ENCODE results near the gene ATG2B.
"Not testable (repeated sequence)": the region's sequence is repeated elsewhere in the genome, so short reads cannot be mapped to it uniquely, and the experiment has no call there.

Gene ATG2B

DNA sequence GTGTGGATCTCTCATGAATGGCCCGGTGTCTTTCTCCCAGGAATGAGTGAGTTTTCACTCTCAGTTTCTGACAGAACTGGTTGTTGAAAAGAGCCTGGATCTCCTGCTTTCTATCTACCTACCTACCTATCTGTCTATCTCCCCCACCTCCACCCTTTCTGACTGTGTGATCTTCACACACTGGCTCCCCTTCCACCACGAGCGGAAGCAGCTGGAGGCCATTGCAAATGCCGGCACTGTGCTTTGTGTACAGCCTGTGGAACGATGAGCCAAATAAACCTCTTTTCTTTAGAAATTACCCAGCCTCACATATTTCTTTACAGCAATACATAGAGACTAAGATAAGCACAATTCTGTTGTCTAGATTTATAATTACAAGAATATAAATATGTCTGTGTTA is 7.4 kb upstream of the ATG2B start:
- no peak for DNase-seq

DNA sequence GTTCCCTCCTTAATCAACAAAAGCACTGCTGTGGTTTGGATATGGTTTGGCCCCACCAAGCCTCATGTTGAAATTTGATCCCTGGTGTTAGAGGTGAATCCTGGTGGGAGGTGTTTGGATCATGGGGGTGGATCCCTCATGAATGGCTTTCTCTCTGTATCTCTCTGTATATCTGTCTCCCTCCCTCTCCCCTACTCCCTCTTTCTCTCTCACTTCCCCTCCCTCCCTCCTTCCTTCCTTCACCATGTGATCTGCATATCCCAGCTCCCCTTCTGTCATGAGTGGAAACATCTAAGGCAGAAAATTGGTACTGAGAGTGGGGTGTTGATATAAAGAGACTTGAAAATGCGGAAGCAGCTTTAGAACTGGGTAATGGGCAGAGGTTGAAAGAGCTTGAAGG is 5.4 kb upstream of the ATG2B start:
- no peak for DNase-seq

DNA sequence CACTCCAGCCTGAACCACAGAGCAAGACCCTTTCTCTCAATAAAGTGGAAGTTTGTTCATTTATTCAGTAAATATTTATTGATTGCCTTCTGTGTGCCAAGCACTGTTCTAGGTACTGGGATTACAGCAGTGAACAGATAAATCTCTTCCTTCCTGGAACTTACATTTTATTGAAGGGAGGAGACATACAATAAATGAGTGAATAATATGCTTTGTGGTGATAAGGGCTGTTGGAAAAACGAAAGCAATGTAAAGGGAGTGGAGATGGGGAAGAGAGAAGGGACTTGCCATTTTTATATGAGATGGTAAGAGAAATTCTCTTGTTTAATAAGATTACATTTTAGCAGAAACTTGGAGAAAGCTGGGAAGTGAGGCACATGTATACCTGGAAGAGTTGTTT is 1.8 kb upstream of the ATG2B start:
- DNase-seq, result no peak

DNA sequence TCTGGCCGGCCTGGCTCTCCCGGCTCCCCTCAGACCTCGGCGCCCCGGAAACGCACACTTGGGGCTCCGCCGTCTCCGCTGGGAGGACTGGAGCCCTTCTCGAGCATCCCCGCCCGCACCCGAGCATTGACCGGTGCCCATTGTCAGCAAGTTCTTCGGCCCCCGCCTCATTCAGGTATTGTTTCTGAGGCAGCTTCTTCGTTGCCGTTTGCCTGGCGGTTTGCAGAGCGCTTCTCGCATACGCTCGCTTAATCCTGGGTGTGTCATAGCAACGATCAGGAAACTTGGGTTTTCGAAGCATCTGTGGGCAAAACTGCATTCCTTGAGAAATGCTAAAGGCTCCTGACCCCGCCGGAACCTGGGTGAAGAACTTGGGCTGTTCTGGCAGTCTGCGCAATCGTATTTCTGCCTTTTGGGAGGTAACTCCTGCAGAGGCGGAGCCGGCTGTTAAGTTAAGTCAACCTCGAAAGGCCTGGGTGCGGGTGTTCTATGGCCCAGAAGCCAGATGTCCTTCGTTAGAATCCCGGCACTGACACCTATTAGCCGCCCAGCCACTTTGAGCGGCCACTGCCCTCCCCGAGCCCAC is 703 bp upstream of the ATG2B start:
- peak; percentile 40 for DNase-seq

DNA sequence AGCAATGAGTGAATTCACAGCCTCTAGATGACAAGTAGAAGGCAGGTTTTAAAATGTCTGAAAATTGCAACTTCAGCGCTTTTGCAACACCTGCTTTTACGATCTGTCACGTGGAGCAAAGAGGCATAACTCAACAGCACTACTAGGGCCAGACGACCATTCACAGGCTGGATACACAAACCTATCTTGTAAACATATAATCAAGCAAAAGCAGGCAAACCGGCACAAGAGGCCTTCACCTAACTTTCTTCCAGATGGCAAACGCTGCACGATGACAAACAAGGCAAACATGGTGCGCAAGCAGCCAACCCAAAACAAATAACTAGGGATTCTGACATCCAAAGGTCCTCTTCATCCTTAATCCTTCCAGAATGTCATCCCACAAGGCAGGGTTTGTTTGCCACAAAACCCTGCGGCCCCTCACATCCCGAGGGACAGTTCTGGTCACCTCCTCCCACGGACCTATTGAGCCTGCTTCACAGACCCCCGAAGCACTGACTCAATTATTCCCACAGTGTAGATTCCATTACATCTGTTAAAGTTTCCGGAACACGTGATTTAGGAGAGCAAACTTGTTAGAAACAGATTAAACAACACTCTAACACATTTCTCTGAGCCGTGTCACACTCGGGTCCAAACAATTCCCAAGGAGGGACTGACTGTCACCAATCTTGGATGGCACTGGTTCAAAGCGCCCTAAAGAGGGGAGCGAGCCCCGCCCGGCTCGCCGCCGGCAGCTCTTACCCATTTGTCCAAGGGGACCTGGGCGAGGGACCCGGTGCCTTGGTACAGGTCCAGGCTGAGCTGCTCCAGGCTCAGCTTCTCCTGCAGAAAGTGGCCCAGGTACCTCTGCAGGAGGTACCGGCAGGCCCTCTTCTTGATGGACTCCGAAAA is 823 bp downstream of the ATG2B start:
- peak; percentile 17 for DNase-seq

- DNase-seq, result no peak
These were observed 3.2 kb downstream of the ATG2B start for GRCh38 chr14:96359959-96360358.

GRCh38 chr14:96357216-96357615 is 5.9 kb downstream of the ATG2B start:
- no peak for DNase-seq

- DNase-seq, result no peak
These were observed 8.9 kb downstream of the ATG2B start for GRCh38 chr14:96354246-96354645.

DNA sequence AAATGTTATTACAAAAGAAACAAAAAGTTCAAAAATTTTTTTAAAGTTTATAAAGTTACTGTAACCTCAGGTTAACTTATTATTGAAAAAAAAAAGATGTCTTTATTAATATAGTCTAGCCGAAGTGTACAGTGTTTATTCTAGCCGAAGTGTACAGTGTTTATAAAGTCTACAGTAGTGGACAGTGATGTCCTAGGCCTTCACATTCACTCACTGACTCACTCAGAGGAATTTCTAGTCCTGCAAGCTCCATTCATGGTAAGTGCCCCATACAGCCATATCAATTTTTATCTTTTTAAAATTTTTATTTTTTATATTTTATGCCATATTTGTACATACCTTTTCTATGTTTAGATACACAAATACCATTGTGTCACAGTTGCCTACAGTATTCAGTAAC is 10.4 kb downstream of the ATG2B start:
- DNase-seq, result peak; percentile 46

DNA sequence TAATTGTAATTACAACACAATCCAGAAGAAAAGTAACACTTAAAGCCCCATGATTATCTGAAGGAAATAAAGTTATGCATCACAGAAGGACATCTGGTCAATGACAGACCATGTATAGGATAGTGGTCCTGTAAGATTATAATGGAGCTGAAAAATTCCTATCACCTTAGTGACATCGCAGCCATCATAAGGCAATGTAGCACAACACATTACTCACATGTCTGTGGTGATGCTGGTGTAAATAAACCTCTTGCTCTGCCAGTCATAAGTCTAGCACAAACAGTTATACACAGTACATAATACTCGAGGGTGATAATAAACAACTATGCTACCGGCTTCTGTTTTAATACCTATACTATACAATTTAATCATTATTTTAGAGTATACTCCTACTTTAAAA is 11.2 kb downstream of the ATG2B start:
- DNase-seq, result peak; percentile 5

DNA sequence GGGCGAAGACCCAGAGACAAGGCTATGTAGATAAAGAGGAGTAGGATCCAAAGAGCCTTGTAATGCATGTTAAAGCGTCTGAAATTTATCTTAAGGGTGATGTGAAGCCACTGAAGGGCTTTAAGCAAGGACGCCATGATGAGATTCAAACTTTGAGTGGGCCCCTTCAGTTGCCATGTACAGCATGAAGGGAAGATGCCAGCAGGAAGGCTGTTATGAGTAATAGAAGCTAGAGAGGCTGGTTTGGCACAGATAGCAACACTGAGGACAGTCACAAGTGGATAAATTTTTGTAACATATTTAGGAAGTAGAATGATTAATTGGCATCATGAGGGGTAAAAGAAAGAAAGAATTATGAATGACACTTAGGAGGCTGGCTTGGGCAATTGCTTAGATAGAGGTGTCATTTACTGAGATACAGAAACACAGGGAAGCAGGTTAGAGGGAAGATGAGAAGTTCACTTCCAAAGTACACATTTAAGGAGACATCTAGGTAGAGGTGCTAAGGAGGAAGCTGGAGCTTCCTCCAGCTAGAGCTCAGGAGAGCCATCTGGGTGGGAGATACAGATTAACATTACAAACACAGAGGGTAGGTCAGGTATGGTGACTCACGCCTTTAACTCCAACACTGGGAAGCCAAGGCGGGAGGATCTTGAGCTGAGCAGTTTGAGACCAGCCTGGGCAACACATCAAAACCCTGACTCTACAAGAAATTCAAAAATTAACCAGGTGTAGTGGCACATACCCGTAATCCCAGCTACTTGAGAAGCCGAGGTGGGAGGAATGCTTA is 13.7 kb downstream of the ATG2B start:
- DNase-seq, result no peak

DNA sequence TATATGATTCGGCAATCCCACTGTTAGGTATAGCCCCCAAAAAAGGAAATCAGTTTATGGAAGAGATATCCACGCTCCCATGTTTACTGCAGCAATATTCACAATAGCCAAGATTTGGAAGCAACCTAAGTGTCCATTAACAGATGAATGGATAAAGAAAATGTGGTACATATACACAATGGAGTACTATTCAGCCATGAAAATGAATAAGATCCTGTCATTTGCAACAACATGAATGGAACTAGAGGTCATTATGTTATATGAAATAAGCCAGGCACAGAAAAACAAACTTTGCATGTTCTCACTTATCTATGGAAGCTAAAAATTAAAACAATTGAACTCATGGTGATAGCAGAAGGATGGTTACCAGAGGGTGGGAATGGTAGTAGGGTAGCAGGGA is 15.2 kb downstream of the ATG2B start:
- not testable (repeated sequence) for DNase-seq

GRCh38 chr14:96345669-96346068 is 17.5 kb downstream of the ATG2B start:
- DNase-seq, result no peak

DNA sequence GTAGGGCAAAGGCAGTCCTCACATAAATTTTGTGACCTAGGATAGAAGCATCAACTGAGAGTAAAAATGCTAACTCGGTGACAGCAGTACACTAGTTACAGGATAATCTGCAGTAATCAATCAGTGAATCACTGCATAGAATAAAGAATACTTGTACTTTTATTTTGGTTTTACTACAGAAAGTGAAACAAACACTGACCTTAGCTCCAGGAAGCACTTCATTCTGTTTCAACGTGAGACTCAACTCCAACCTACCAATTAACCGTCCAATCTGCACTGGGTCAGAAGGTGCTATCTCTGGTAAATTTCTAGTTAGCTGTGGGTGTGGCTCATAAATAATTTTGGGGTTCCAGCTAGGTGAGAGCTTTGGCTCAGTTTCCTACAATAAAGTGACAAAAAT is 21.8 kb downstream of the ATG2B start:
- DNase-seq, result no peak

- DNase-seq, result peak; percentile 55
These were observed 24.6 kb downstream of the ATG2B start for GRCh38 chr14:96338551-96338950.

DNA sequence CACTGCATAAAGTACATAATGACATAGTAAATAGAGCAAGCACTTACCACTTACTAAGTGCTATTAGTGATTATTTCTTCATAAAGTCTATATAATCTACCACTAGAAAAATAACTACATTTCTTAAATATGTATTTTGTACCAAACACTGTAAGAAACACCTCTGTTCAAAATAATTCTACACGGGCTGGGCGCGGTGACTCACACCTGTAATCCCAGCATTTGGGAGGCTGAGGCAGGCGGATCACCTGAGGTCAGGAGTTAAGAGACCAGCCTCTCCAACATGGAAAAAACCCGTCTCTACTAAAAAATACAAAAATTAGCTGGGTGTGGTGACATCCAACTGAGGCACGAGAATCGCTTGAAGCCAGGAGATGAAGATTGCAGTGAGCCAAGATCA is 38.9 kb downstream of the ATG2B start:
- DNase-seq, result no peak

GRCh38 chr14:96320605-96321004 is 42.5 kb downstream of the ATG2B start:
- DNase-seq, result no peak

GRCh38 chr14:96318836-96319235 is 44.3 kb downstream of the ATG2B start:
- no peak for DNase-seq

DNA sequence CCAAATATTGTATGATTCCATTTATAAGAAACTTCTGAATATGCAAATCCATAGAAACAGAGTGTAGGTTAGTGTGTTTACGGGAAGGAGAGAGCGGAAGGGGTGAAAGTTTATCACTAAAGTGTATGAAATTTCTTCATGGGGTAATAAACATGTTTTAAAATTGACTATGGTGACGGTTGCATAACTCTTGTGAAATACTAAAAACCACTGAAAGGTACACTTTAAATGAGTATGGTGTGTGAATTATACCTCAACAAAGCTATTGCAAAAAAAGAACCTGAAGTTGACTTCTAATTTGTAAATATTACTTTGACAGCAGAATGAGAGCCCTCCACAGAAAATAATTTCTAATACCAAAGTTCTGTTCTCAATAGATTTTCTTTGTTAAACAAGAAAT is 47.1 kb downstream of the ATG2B start:
- DNase-seq, result no peak

- no peak for DNase-seq
These were observed 52.2 kb downstream of the ATG2B start for GRCh38 chr14:96310906-96311305.

DNA sequence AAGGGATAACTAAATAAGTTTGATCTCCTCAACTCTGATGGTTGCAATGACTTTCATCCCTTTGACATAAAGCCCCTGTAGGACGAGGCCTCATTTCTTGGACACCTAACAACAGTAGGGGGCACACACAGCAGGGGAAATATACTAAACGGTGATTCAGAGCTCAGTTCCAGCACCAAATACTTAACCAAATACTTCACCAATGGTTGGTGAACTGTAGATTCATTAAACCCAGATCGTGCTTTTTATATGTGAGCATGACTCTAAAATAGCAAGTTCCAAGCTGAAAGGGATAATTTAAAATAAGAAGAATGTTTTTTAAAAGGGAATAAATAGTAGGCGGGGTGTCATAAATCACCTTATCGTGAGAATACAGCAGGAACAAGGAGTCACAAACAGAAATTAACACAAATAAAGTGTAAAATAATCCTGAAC is 53.2 kb downstream of the ATG2B start:
- DNase-seq, result peak; percentile 12

DNA sequence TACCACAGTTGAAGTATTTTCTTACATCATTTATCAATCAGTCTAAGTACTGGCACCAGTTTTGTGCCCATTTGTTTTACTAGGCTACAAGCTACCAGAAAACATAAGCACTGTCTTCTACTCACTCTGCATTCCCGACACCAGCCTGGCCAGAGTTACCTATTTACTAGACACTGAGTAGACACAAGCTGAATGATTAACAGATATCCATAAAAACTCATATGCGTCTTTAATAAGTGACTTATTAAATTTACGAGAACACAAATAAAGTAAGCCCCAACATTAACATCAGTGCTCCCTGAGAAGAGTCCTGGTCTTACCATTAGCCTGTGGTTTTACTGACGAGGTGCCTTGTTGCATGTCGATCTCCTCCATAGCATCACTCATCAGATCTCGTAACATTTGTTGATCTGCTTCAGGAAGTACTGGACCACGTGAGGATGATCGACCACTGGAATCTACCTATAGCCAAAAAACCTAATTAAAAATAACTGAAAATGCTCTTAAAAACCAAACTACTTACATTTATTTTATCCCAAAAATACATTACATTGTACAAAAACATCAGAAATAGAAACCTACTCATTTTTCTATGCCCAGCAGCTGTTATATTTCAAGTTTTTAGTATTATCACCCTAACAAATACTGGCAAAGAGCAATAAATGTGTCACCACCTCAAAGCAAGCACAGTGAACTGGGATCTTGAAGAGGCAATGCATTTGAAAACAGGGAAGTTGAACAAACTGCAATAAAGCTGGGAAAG is 53.8 kb downstream of the ATG2B start:
- no peak for DNase-seq

- DNase-seq, result no peak
These were observed 55.7 kb downstream of the ATG2B start for GRCh38 chr14:96307434-96307833.
